IMR-90 (cell line): ENCODE results near the gene PFAS. TPM values are rescaled to one million over a fixed set of nuclear protein-coding genes. Genes with fewer than 3 reads are reported as not detected.
A peak's percentile ranks its signal among the peaks of the same experiment; 100 is the strongest.

Source experiments
- ATAC-seq: fragments of 200-7000 bp; cut with Tn5 transposase; 2 replicates; pipeline ENCODE4 v1.9.1; 2020; ENCODE audit warnings: low read depth, mild to moderate bottlenecking, moderate library complexity
- BruUV-seq: library from RNA; stranded (reverse); fragments of 400-500 nt; replicated peaks from 2 replicates; lab custom pipeline; 2021; lab: Mats Ljungman, UMichigan
- CTCF ChIA-PET: fragments of 300-600 bp; formaldehyde crosslinking; extraction: SDS; loops from one replicate; lab custom pipeline; 2021; ENCODE audit warnings: antibody characterized with exemption; lab: Yijun Ruan, JAX
- POLR2A ChIA-PET: fragments of 300-600 bp; sonication (Branson Sonifier 250); formaldehyde crosslinking; loops from one replicate; lab custom pipeline; 2022; ENCODE audit warnings: antibody characterized with exemption; ENCODE audit not compliant: unreplicated experiment; lab: Charles Lee
- DNase-seq: peaks from one replicate; pipeline ENCODE4 v3.0.0; 2013
- H2AFZ ChIP-seq: replicated peaks from 2 replicates; pipeline ENCODE3; 2013; ENCODE audit warnings: low read length, mild to moderate bottlenecking; ENCODE audit not compliant: poor library complexity
- H2AK5ac ChIP-seq: 2 replicates; pipeline ENCODE4 v1.6.1; 2013; ENCODE audit warnings: low read depth, low read length, inconsistent platforms
- H2AK9ac ChIP-seq: replicated peaks from 2 replicates; pipeline ENCODE3; 2013; ENCODE audit warnings: mild to moderate bottlenecking, low read depth, low read length, moderate library complexity; ENCODE audit not compliant: poor library complexity
- H2BK120ac ChIP-seq: 2 replicates; pipeline ENCODE4 v1.6.1; 2013; ENCODE audit warnings: low read depth, low read length, inconsistent platforms
- H2BK15ac ChIP-seq: 3 replicates; pipeline ENCODE4 v1.6.1; 2013; ENCODE audit warnings: low read depth, low read length, inconsistent platforms
- H2BK20ac ChIP-seq: 2 replicates; pipeline ENCODE4 v1.6.1; 2013; ENCODE audit warnings: low read depth, mild to moderate bottlenecking, inconsistent platforms, low read length, moderate library complexity
- H2BK5ac ChIP-seq: 2 replicates; pipeline ENCODE4 v1.6.1; 2013; ENCODE audit warnings: mild to moderate bottlenecking, low read depth, low read length, inconsistent platforms; ENCODE audit not compliant: poor library complexity, severe bottlenecking
- H3K14ac ChIP-seq: replicated peaks from 2 replicates; pipeline ENCODE4 v1.6.1; 2013; ENCODE audit warnings: low read depth, low read length, inconsistent platforms
- H3K18ac ChIP-seq: 2 replicates; pipeline ENCODE4 v1.6.1; 2013; ENCODE audit warnings: low read depth, low read length, control low read depth
- H3K23ac ChIP-seq: 2 replicates; pipeline ENCODE4 v1.6.1; 2013; ENCODE audit warnings: low read depth, low read length, inconsistent platforms
- H3K27ac ChIP-seq: 2 replicates; pipeline ENCODE4 v1.5.1; 2013; ENCODE audit warnings: mild to moderate bottlenecking, control low read depth, low read length; ENCODE audit not compliant: insufficient read depth
- H3K27me3 ChIP-seq: 2 replicates; pipeline ENCODE4 v1.6.1; 2013; ENCODE audit warnings: low read length; ENCODE audit not compliant: control insufficient read depth, insufficient read depth
- H3K36me3 ChIP-seq: 2 replicates; pipeline ENCODE4 v1.6.1; 2013; ENCODE audit warnings: low read length, mixed read lengths; ENCODE audit not compliant: control insufficient read depth, insufficient read depth
- H3K4ac ChIP-seq: 2 replicates; pipeline ENCODE4 v1.6.1; 2013; ENCODE audit warnings: low read depth, low read length, inconsistent platforms
- H3K4me1 ChIP-seq: 2 replicates; pipeline ENCODE4 v1.6.1; 2013; ENCODE audit warnings: low read length, mixed read lengths; ENCODE audit not compliant: control insufficient read depth, insufficient read depth
- H3K4me2 ChIP-seq: 2 replicates; pipeline ENCODE4 v1.6.1; 2013; ENCODE audit warnings: low read depth, mild to moderate bottlenecking, control low read depth, low read length, moderate library complexity
- H3K4me3 ChIP-seq: 2 replicates; pipeline ENCODE4 v1.5.1; 2013; ENCODE audit warnings: low read depth, mild to moderate bottlenecking, control low read depth, low read length, moderate library complexity; ENCODE audit not compliant: insufficient read depth
- H3K56ac ChIP-seq: 2 replicates; pipeline ENCODE4 v1.6.1; 2013; ENCODE audit warnings: low read length, inconsistent platforms; ENCODE audit not compliant: insufficient read depth; ENCODE audit errors: extremely low read depth
- H3K79me1 ChIP-seq, 2 experiments: 2 replicates each; pipeline ENCODE4 v1.6.1; 2013; ENCODE audit warnings: low read length in 2 of 2, inconsistent platforms in 1 of 2, low read depth in 1 of 2
- H3K9ac ChIP-seq: 2 replicates; pipeline ENCODE4 v1.6.1; 2013; ENCODE audit warnings: low read depth, low read length, control low read depth
- H3K9me1 ChIP-seq: 2 replicates; pipeline ENCODE4 v1.6.1; 2013; ENCODE audit warnings: low read length, inconsistent platforms; ENCODE audit not compliant: insufficient read depth
- H3K9me3 ChIP-seq: 2 replicates; pipeline ENCODE4 v1.6.1; 2013; ENCODE audit warnings: low read length; ENCODE audit not compliant: control insufficient read depth, insufficient read depth
- H4K20me1 ChIP-seq: 2 replicates; pipeline ENCODE4 v1.6.1; 2013; ENCODE audit warnings: low read length, inconsistent platforms; ENCODE audit not compliant: insufficient read depth
- H4K5ac ChIP-seq: 2 replicates; pipeline ENCODE4 v1.6.1; 2013; ENCODE audit warnings: mild to moderate bottlenecking, low read depth, low read length, control low read depth
- H4K8ac ChIP-seq, 2 experiments: 2 replicates each; pipeline ENCODE4 v1.6.1; 2013; ENCODE audit warnings: low read depth in 2 of 2, low read length in 2 of 2, control low read depth in 1 of 2, inconsistent platforms in 1 of 2
- H4K91ac ChIP-seq: 2 replicates; pipeline ENCODE4 v1.6.1; 2013; ENCODE audit warnings: low read depth, low read length, inconsistent platforms; ENCODE audit not compliant: insufficient read depth
- MAZ ChIP-seq: IDR thresholded peaks from 2 replicates; pipeline ENCODE4 v1.6.1; 2012; ENCODE audit warnings: low read depth, mild to moderate bottlenecking, low read length, improper control_type of control experiment, moderate library complexity, borderline replicate concordance
- NFE2L2 ChIP-seq: fragments of 150-350 bp; IDR thresholded peaks from 2 replicates; pipeline ENCODE4 v1.6.1; 2016; ENCODE audit warnings: low read depth, mild to moderate bottlenecking, low read length
- RAD21 ChIP-seq: IDR thresholded peaks from 2 replicates; pipeline ENCODE4 v1.6.1; 2012; ENCODE audit warnings: low read length, improper control_type of control experiment
- RFX5 ChIP-seq: IDR thresholded peaks from 2 replicates; pipeline ENCODE4 v1.8.0; 2012; ENCODE audit warnings: low read depth, mild to moderate bottlenecking, low read length, moderate library complexity
- SMC3 ChIP-seq: fragments of 150-350 bp; IDR thresholded peaks from 2 replicates; pipeline ENCODE4 v1.6.1; 2016; ENCODE audit warnings: low read depth, mild to moderate bottlenecking, antibody characterized with exemption, low read length, moderate library complexity
- WGBS, 2 experiments: methylation state at CpG; one replicate each; pipeline versions ENCODE4 v1.1.5 to v1.1.7; 2013; ENCODE audit warnings: missing lambda C conversion rate in 2 of 2; ENCODE audit not compliant: insufficient read length in 1 of 2; ENCODE audit errors: extremely low coverage in 2 of 2; 5-methylcytosine and 5-hydroxymethylcytosine counted together
- dilution Hi-C: fragments of 300-500 bp; cut with HindIII; formaldehyde crosslinking; loops from one replicate; pipeline ENCODE4 v1.14.3; 2018; ENCODE audit warnings: low sequenced_read_pairs; ENCODE audit not compliant: unreplicated experiment
- in situ Hi-C: fragments of 300-500 bp; cut with MboI; formaldehyde crosslinking; loops from 3 replicates; pipeline ENCODE4 v1.14.3; 2019; ENCODE audit warnings: low sequenced_read_pairs, inconsistent platforms, mixed read lengths
- intact Hi-C: fragments of 100-400 bp; cut with micrococcal nuclease; formaldehyde crosslinking; loops from 2 replicates; pipeline ENCODE4 v1.10.0; 2022
- polyA plus RNA-seq, 3 experiments: library from polyadenylated mRNA; depleted of rRNA; stranded (reverse); fragments of >200 nt; gene quantifications; 2 replicates each; pipeline ENCODE4 v1.2.3, GENCODE V29; 2012; ENCODE audit warnings: low replicate concordance in 1 of 3
- total RNA-seq: library from RNA; depleted of rRNA; stranded (reverse); fragments of >200 nt; gene quantifications from 2 replicates; pipeline ENCODE4 v1.2.3, GENCODE V29; 2012

PFAS gene
- total and polyA plus RNA-seq, 2 of the 4 experiments (the other 2 are of a cell fraction), result 20.7 to 26.2 TPM

DNA sequence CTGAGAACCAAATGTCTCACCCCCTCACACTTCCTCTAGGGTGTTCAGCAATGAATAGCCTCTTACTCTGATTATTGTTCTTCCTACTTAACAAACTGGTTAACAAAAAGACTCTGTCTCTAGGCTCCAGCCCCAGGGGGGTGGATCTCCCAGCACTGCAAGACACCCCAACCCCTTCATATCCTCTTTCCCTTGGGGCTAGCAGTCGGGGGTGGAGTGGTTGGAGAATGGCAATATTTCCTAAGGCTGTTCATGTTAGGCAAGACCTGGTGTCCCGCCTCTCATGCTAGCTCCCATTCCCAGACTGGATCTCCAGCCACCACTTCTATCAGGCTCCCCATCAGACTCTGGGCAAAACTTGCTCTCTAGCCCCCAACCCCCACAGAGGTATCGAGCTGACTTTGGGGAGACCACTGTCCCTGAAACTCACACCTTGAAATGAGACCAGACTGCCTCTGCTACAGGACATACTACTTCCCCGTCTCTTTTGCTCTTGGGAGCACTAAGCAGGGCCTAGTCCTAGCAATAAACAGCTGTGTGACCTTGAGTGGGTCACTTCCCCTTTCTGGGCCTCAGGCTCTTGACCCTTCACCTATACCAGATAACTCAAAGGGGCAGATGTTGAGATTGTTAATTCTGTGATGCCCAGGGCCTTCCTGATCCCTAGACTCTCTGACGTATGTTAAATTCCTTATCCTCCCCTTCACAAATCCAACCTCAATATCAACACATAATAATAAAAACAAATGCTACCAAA, 43.7 kb downstream of the PFAS start (continued):
- no peak for TF ChIP-seq MAZ

DNA sequence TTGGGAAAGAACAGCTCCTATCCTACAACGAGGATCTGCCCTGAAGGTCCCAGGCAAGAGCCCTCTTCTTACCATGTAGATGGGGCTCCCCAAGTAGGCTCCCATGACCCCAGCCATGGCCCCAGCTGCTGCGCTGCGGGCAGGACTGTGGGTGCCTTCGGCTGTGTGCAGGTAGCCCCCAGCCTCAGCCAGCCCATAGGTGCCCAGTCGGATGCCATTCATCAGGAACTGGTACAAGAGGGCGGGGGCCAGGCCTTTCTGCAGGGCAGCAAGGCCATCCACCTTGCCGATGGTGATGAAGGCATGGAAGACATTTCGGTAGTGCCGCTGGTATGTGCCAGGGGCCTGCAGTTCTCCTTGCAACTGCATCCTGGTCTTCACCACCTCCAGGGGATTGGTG, 45.3 kb downstream of the PFAS start:
- H3K4me2 ChIP-seq, result no peak overlapping the region

More for the DNA sequence above, 45.3 kb downstream of the PFAS start:
- Histone ChIP-seq H4K8ac (no peak overlapping the region; a peak in 1 of 4 replicates), H3K36me3 (no peaks in the 10 kb centered on the region), H4K91ac (no peak overlapping the region), H3K14ac (no peak overlapping the region), H3K9me1 (peaks cover 18% of the 10 kb centered on the region), H3K27me3 (no peaks in the 10 kb centered on the region), H4K5ac (no peak overlapping the region), H3K4ac (no peak overlapping the region), H2BK5ac (no peak overlapping the region), H3K4me3 (no peak overlapping the region), H2AK5ac (no peak overlapping the region; the same call in 1 of the 2 replicates), H3K4me1 (peaks cover 6% of the 10 kb centered on the region), H3K9me3 (no peaks in the 10 kb centered on the region), H3K56ac (no peak overlapping the region), H4K20me1 (peaks cover 2% of the 10 kb centered on the region; the same call in 1 of the 2 replicates), H3K18ac (no peak overlapping the region), H2BK15ac (no peak overlapping the region), H3K27ac (no peak overlapping the region), H3K79me1 (peaks cover 12 to 33% of the 10 kb centered on the region in 2 experiments), H2AFZ (peak overlapping the region; percentile 99), H2AK9ac (peak overlapping the region; percentile 35), H2BK120ac (no peak overlapping the region), H3K9ac (no peak overlapping the region), H2BK20ac (no peak overlapping the region), H3K23ac (no peak overlapping the region)
- WGBS, 2 experiments, result 90% methylated on average over 4 of the region's 9 CpGs; no CpG with 5 or more reads in 1 of the 2 experiments
- POLR2A ChIA-PET, result no interaction called here
- dilution Hi-C loops, result no loop called here
- DNase-seq, result no peak
- TF ChIP-seq NFE2L2, result no peak
- TF ChIP-seq RFX5, result no peak
- no peak for TF ChIP-seq RAD21
- no peak for TF ChIP-seq SMC3
- intact Hi-C loops, result no loop called here
- CTCF ChIA-PET, result interaction anchor here (1.7 kb wide), 1 partner anchor 175 kb away, joined by 7 read pairs; the partner anchor contains the start of gene ALOXE3
- ATAC-seq, result no peak
- in situ Hi-C loops, result no loop called here
- BruUV-seq, result no TSS peak
